ENCODE data around the gene TMPRSS3.

DNA sequence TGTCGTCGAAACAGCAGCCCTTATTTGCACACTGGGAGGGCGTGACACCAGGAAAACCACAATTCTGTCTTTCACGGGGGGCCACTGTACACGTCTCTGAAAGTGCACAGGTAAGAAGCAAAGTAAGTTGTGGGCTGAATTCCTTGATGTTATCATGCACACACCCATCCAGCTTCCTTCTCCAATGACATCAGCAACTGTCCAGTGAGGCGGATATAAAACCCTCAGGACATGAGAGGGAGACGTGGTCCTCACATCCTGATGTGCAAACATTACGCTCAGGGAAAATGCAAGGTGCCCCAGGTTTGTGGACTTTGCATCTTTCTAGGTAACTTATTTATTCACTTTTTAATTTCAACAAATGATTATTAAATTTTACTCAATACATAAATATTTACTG is 32.5 kb downstream of the TMPRSS3 start:
- TF ChIP-seq, protein P1, sequence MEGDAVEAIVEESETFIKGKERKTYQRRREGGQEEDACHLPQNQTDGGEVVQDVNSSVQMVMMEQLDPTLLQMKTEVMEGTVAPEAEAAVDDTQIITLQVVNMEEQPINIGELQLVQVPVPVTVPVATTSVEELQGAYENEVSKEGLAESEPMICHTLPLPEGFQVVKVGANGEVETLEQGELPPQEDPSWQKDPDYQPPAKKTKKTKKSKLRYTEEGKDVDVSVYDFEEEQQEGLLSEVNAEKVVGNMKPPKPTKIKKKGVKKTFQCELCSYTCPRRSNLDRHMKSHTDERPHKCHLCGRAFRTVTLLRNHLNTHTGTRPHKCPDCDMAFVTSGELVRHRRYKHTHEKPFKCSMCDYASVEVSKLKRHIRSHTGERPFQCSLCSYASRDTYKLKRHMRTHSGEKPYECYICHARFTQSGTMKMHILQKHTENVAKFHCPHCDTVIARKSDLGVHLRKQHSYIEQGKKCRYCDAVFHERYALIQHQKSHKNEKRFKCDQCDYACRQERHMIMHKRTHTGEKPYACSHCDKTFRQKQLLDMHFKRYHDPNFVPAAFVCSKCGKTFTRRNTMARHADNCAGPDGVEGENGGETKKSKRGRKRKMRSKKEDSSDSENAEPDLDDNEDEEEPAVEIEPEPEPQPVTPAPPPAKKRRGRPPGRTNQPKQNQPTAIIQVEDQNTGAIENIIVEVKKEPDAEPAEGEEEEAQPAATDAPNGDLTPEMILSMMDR (conservative IDR thresholded peaks at IDR 0.05; ENCODE audit: low read depth, low read length), result no peak
- TF ChIP-seq EZH2 (IDR thresholded peaks at IDR 0.05; ENCODE audit: borderline replicate concordance, low read depth, low read length, poor library complexity, severe bottlenecking), result no peak
